Spleen (tissue), 11 donors: Measurements from ENCODE around the gene GPC3. TPM values are rescaled to one million over a fixed set of nuclear protein-coding genes. Genes with fewer than 3 reads are reported as not detected.

ENCODE experiments used
- DNase-seq: peaks from one replicate; pipeline ENCODE4 v3.0.0-alpha.2; 2020
- H3K27ac ChIP-seq, 8 donors: fragments of 200-600 bp; sonication (generic) in 7 of 8; 1 replicate in 4 of 8; 2 replicates in 4 of 8; pipeline versions ENCODE4 v1.5.0 to v1.8.0; 2016 to 2021; ENCODE audit warnings: inconsistent platforms in 4 of 8, mild to moderate bottlenecking in 4 of 8, moderate library complexity in 1 of 8
- H3K27me3 ChIP-seq, 7 donors: fragments of 200-600 bp; sonication (generic) in 6 of 7; replicated peaks in 1 of 7; 1 replicate in 4 of 7; 2 replicates in 3 of 7; pipeline versions ENCODE4 v1.5.0 to v1.8.0; 2016 to 2021; ENCODE audit warnings: inconsistent platforms in 3 of 7, mild to moderate bottlenecking in 1 of 7
- H3K36me3 ChIP-seq, 6 donors: fragments of 200-600 bp; sonication (generic) in 5 of 6; 1 replicate in 4 of 6; 2 replicates in 2 of 6; pipeline versions ENCODE4 v1.5.0 to v1.8.0; 2016 to 2021; ENCODE audit warnings: inconsistent platforms in 2 of 6
- H3K4me1 ChIP-seq, 6 donors: fragments of 200-600 bp; sonication (generic) in 5 of 6; 1 replicate in 3 of 6; 2 replicates in 3 of 6; pipeline versions ENCODE4 v1.5.0 to v1.8.0; 2016 to 2021; ENCODE audit warnings: inconsistent platforms in 3 of 6
- H3K4me3 ChIP-seq, 8 donors: fragments of 200-600 bp; sonication (generic) in 7 of 8; 1 replicate in 4 of 8; 2 replicates in 4 of 8; pipeline versions ENCODE4 v1.5.0 to v1.8.0; 2016 to 2021; ENCODE audit warnings: inconsistent platforms in 4 of 8, mild to moderate bottlenecking in 4 of 8, moderate library complexity in 2 of 8
- H3K9me3 ChIP-seq, 8 donors: fragments of 200-600 bp; sonication (generic) in 7 of 8; 1 replicate in 4 of 8; 2 replicates in 4 of 8; pipeline versions ENCODE4 v1.5.0 to v1.8.0; 2016 to 2021; ENCODE audit warnings: inconsistent platforms in 4 of 8
- CTCF ChIP-seq, 11 experiments: fragments of 200-600 bp in 7 of 11; fragments of 450-650 bp in 4 of 11; sonication (generic) in 4 of 11; IDR thresholded peaks in 8 of 11; conservative IDR thresholded peaks in 3 of 11; 1 replicate in 7 of 11; 2 replicates in 4 of 11; pipeline versions ENCODE4 v1.4.0 to v1.8.0; 2016 to 2021; ENCODE audit warnings: antibody characterized with exemption in 11 of 11, inconsistent platforms in 4 of 11, mild to moderate bottlenecking in 1 of 11
- POLR2A ChIP-seq, 3 donors: fragments of 450-650 bp; IDR thresholded peaks; one replicate each; pipeline ENCODE4 v1.5.1; 2017; ENCODE audit warnings: antibody characterized with exemption in 3 of 3, mild to moderate bottlenecking in 1 of 3
- POLR2AphosphoS5 ChIP-seq, 3 donors: sonication (generic); formaldehyde crosslinking; IDR thresholded peaks; one replicate each; pipeline ENCODE4 v1.5.1; 2017; ENCODE audit warnings: antibody characterized with exemption in 3 of 3
- WGBS, 5 donors: extraction: QIAGEN DNeasy Blood & Tissue Kit in 3 of 5; methylation state at CpG; one replicate each; pipeline versions ENCODE4 v1.1.5 to v1.1.7; 2013 to 2018; 5-methylcytosine and 5-hydroxymethylcytosine counted together
- intact Hi-C: fragments of 100-400 bp; cut with DNase I; formaldehyde crosslinking; loops from one replicate; pipeline ENCODE4 v1.15.0; 2023; ENCODE audit warnings: low total_unique reads
- polyA plus RNA-seq, 3 donors: library from polyadenylated mRNA; stranded (reverse); fragments of 200-250 nt; gene quantifications; one replicate each; pipeline ENCODE4 v1.2.1, GENCODE V29; 2013
- total RNA-seq, 7 donors: library from RNA; depleted of rRNA in 3 of 7; stranded (reverse); fragments of >200 nt in 3 of 7; fragmentation: NEBNext Ultra II Directional in 4 of 7; extraction: Animal tissue kit (Norgen Biotek cat#: 25700) in 4 of 7; gene quantifications; one replicate each; pipeline versions ENCODE4 v1.1.0 to v1.2.1, GENCODE V29; 2016 to 2021
- donor health status: healthy with polysubstance abuse.
- donor health status: DM: no; HTN: no; CAD: no; lungs with moderate emphysema.
- donor health status: DM: no; HTN: no; CAD: no.
- donor health status: Bipolar disorder and iron deficiency.
- donor health status: healthy.
- donor health status: DM: no; HTN: no; CAD: no.
- donor health status: DM: yes; HTN: yes; CAD: no.

GPC3 gene
- total and polyA plus RNA-seq, 10 donors = 0.41 to 3.3 (median 1.5) TPM

DNA sequence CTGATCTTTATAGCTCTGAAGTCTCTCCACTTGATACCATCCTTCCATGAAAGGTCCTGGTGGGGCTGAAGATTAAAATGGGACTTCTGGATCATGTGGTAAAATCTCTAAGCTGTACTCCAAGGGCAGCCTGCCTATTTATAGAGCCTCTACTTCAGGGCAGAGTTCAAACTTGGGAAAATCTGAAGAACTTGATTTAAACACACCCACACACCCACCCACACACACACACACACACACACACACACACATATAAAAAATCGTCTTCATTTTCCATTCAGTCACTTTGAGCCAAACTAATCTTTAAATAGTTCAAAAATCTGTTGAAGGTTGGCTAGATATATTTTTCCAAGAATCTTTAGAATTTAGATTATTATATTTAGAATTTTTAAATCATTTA is 335.2 kb downstream of the GPC3 start:
- 37 to 59% (median 56%) methylated on average over 1 of the region's 1 CpG for WGBS, 5 donors
- H3K4me3 ChIP-seq = no peak overlapping the region
- H3K4me1 ChIP-seq = no peaks in the 10 kb centered on the region
- no peak overlapping the region for H3K27ac ChIP-seq
- no peak for DNase-seq
- TF ChIP-seq POLR2AphosphoS5 (IDR thresholded peaks at IDR 0.05) (no peak), POLR2A (IDR thresholded peaks at IDR 0.05) (no peak), CTCF (IDR thresholded peaks at IDR 0.05 in 8 of 11, conservative IDR thresholded peaks at IDR 0.05 in 3 of 11) (no peak)
- no peaks in the 10 kb centered on the region for H3K9me3 ChIP-seq
- peaks cover 0 to 11% (median 0%) of the 10 kb centered on the region in 7 donors for H3K27me3 ChIP-seq
- intact Hi-C loops = no loop called here
- H3K36me3 ChIP-seq = no peaks in the 10 kb centered on the region

DNA sequence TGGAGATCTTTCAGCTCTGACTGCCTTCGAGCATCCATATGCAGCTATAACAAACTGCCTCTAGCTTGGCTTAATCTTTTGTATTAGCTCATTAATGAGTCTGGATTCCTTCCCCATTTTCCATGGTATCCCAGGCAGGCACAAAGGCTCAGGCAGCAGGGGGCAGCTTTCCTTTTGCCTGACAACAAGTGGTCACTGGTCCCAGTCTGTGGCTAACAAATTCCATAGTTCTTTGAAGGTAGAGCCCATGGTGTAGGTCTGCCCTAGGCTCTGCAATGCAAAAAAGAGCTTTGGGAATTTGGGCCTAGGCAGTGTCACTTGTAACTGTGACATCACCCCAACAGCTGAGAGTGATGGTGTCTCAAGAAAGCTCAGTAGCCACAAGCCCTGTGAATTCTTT is 335.7 kb downstream of the GPC3 start:
- no peak for TF ChIP-seq POLR2AphosphoS5 (IDR thresholded peaks at IDR 0.05)
- WGBS, 5 donors = 58 to 92% (median 79%) methylated on average over 1 of the region's 1 CpG
- intact Hi-C loops = no loop called here

GRCh38 chrX:133648594-133648993 is 336.8 kb downstream of the GPC3 start:
- no peak for DNase-seq
- TF ChIP-seq POLR2A (IDR thresholded peaks at IDR 0.05) (no peak), CTCF (IDR thresholded peaks at IDR 0.05 in 8 of 11, conservative IDR thresholded peaks at IDR 0.05 in 3 of 11) (no peak), POLR2AphosphoS5 (IDR thresholded peaks at IDR 0.05) (no peak)
- Histone ChIP-seq H3K9me3 (no peaks in the 10 kb centered on the region), H3K27ac (no peak overlapping the region), H3K4me3 (no peak overlapping the region), H3K27me3 (peaks cover 0 to 6% (median 0%) of the 10 kb centered on the region in 7 donors), H3K36me3 (no peaks in the 10 kb centered on the region), H3K4me1 (no peaks in the 10 kb centered on the region)
- 68 to 91% (median 81%) methylated on average over 4 of the region's 4 CpGs for WGBS, 5 donors
- intact Hi-C loops = no loop called here

More for the DNA sequence above, 335.7 kb downstream of the GPC3 start:
- Histone ChIP-seq H3K36me3 (no peaks in the 10 kb centered on the region), H3K4me1 (no peaks in the 10 kb centered on the region), H3K4me3 (no peak overlapping the region), H3K27me3 (peaks cover 0 to 11% (median 0%) of the 10 kb centered on the region in 7 donors), H3K9me3 (no peaks in the 10 kb centered on the region), H3K27ac (no peak overlapping the region)
- no peak for DNase-seq

- DNase-seq = no peak
- no peak for TF ChIP-seq POLR2A (IDR thresholded peaks at IDR 0.05)
- no peak for TF ChIP-seq CTCF (IDR thresholded peaks at IDR 0.05 in 8 of 11, conservative IDR thresholded peaks at IDR 0.05 in 3 of 11)
- TF ChIP-seq POLR2AphosphoS5 (IDR thresholded peaks at IDR 0.05) = no peak
- H3K27me3 ChIP-seq = peaks cover 0 to 2% (median 0%) of the 10 kb centered on the region in 7 donors
- no peaks in the 10 kb centered on the region for H3K4me1 ChIP-seq
- 42 to 82% (median 50%) methylated on average over 3 of the region's 3 CpGs for WGBS, 5 donors
- no peaks in the 10 kb centered on the region for H3K9me3 ChIP-seq
- no peak overlapping the region for H3K4me3 ChIP-seq
- intact Hi-C loops = no loop called here
- H3K36me3 ChIP-seq = no peaks in the 10 kb centered on the region
- peak overlapping the region in 1 of 8 donors; percentile 16 for H3K27ac ChIP-seq
These were observed 338.7 kb downstream of the GPC3 start for GRCh38 chrX:133646719-133647116.
